ENCODE measurements around the gene LMBR1.
"Not testable (repeated sequence)": the region's sequence is repeated elsewhere in the genome, so short reads cannot be mapped to it uniquely, and the experiment has no call there.

LMBR1 gene

DNA sequence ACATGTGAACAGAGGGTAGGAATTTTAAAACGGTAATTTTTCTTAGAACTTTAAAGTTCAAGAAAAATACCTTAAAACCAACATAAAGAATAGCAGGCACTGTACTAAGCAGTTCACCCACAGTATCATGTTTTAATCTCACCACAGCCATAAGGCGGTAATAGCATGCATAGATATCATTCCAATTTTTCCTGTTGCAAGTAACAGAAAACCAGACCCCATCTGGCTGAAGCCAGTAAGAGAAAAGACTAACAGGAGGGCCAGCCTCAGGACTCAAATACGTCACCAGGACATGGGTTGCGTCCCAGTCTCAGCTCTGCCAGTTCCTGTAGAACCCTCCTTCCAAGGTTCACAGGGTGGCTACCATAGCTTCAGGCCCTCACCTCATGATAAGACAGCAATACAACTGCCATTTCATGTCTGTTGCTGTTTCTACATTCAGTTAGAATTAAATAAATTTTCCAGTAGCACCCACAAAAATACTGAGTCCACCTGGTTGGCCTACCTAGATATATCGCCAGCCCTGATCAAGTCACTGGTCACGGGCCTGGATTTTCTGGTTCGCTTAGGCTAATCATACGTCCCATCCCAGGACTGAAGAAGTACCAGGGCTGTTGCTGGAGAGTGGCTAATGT, 254.4 kb downstream of the LMBR1 start:
- no peak overlapping the region for H3K14ac ChIP-seq (ENCODE audit: low read length)
- H2AFZ ChIP-seq (ENCODE audit: low read length), result no peak overlapping the region
- peaks cover 5% of the 10 kb centered on the region for H3K79me1 ChIP-seq (ENCODE audit: low read depth, low read length)
- H3K4me2 ChIP-seq (ENCODE audit: insufficient read depth, low read length, poor library complexity, severe bottlenecking), result no peak overlapping the region
- H2BK15ac ChIP-seq (ENCODE audit: low read length), result no peak overlapping the region
- H3K23ac ChIP-seq (ENCODE audit: low read depth, low read length, poor library complexity), result no peak overlapping the region
- no peak overlapping the region for H3K27ac ChIP-seq (replicated peaks; ENCODE audit: low read length)
- H3K18ac ChIP-seq (ENCODE audit: low read length), result no peak overlapping the region
- no CpG with 5 or more reads among the region's 8 CpGs for WGBS, 2 donors (ENCODE audit: extremely low coverage in 2 of 2, insufficient read length in 2 of 2, insufficient replicate concordance in 1 of 2)
- no peak overlapping the region for H2BK12ac ChIP-seq (ENCODE audit: low read length)
- no peak overlapping the region for H2BK5ac ChIP-seq (ENCODE audit: low read length)
- H2AK5ac ChIP-seq (ENCODE audit: low read depth, low read length), result no peak overlapping the region
- no peak overlapping the region for H3K9ac ChIP-seq (ENCODE audit: low read depth, low read length, poor library complexity)
- no peak overlapping the region for H3K4ac ChIP-seq (ENCODE audit: low read length)
- no peak overlapping the region for H2BK120ac ChIP-seq (ENCODE audit: low read depth, low read length)
- H3K9me3 ChIP-seq (replicated peaks in 1 of 2; ENCODE audit: control insufficient read depth in 2 of 2, insufficient read depth in 1 of 2, low read depth in 1 of 2, low read length in 2 of 2), result peaks cover 7 to 10% of the 10 kb centered on the region in 2 donors
- no peak overlapping the region for H3K4me3 ChIP-seq (ENCODE audit: low read length in 2 of 2)
- H3K27me3 ChIP-seq (ENCODE audit: control insufficient read depth in 3 of 3, insufficient read depth in 3 of 3, low read depth in 1 of 3, low read length in 3 of 3), result peaks cover 0 to 4% (median 0%) of the 10 kb centered on the region in 3 experiments
- H4K91ac ChIP-seq (ENCODE audit: low read depth, low read length, poor library complexity), result no peak overlapping the region
- DNase-seq (ENCODE audit: low spot score), result no peak
- H3K4me1 ChIP-seq (ENCODE audit: control insufficient read depth in 2 of 2, insufficient read depth in 1 of 2, low read depth in 1 of 2, low read length in 2 of 2), result peaks cover 1 to 8% of the 10 kb centered on the region in 2 donors
- H4K8ac ChIP-seq (ENCODE audit: low read depth, low read length), result no peak overlapping the region
- peaks cover 0 to 2% of the 10 kb centered on the region in 2 donors for H3K36me3 ChIP-seq (replicated peaks in 1 of 2; ENCODE audit: control insufficient read depth in 2 of 2, insufficient read depth in 2 of 2, low read length in 2 of 2)

DNA sequence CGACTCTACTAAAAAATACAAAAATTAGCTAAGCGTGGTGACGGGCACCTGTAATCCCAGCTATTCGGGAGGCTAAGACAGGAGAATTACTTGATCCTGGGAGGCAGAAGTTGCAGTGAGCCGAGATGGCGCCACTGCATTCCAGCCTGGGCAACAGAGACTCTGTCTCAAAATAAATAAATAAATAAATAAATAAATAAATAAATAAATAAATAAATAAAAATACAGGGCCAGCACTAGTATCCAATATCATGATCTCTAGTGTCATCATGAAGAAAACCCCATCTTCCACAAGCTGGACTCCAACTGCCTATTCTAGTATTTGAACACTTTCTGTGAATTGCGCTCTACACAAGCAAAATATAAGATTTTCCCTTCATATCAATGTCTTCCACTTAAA, 255.9 kb downstream of the LMBR1 start:
- H2AFZ ChIP-seq (ENCODE audit: low read length); H3K4me1 ChIP-seq (ENCODE audit: control insufficient read depth in 2 of 2, insufficient read depth in 1 of 2, low read depth in 1 of 2, low read length in 2 of 2); H3K4me2 ChIP-seq (ENCODE audit: insufficient read depth, low read length, poor library complexity, severe bottlenecking); H3K4me3 ChIP-seq (ENCODE audit: low read length in 2 of 2); H3K18ac ChIP-seq (ENCODE audit: low read length); H3K27ac ChIP-seq (replicated peaks; ENCODE audit: low read length); H2AK5ac ChIP-seq (ENCODE audit: low read depth, low read length); H3K4ac ChIP-seq (ENCODE audit: low read length); H3K23ac ChIP-seq (ENCODE audit: low read depth, low read length, poor library complexity); H2BK12ac ChIP-seq (ENCODE audit: low read length); H3K27me3 ChIP-seq (ENCODE audit: control insufficient read depth in 3 of 3, insufficient read depth in 3 of 3, low read depth in 1 of 3, low read length in 3 of 3); H3K36me3 ChIP-seq (replicated peaks in 1 of 2; ENCODE audit: control insufficient read depth in 2 of 2, insufficient read depth in 2 of 2, low read length in 2 of 2); DNase-seq (ENCODE audit: low spot score); H3K9ac ChIP-seq (ENCODE audit: low read depth, low read length, poor library complexity); H2BK15ac ChIP-seq (ENCODE audit: low read length); H4K91ac ChIP-seq (ENCODE audit: low read depth, low read length, poor library complexity); H2BK120ac ChIP-seq (ENCODE audit: low read depth, low read length); H3K14ac ChIP-seq (ENCODE audit: low read length); H3K79me1 ChIP-seq (ENCODE audit: low read depth, low read length); H2BK5ac ChIP-seq (ENCODE audit: low read length); H4K8ac ChIP-seq (ENCODE audit: low read depth, low read length): not testable (repeated sequence)
- H3K9me3 ChIP-seq (replicated peaks in 1 of 2; ENCODE audit: control insufficient read depth in 2 of 2, insufficient read depth in 1 of 2, low read depth in 1 of 2, low read length in 2 of 2), result peaks cover 7 to 10% of the 10 kb centered on the region in 2 donors
- no CpG with 5 or more reads among the region's 7 CpGs for WGBS, 2 donors (ENCODE audit: extremely low coverage in 2 of 2, insufficient read length in 2 of 2, insufficient replicate concordance in 1 of 2)

GRCh38 chr7:156635529-156636385, 257.2 kb downstream of the LMBR1 start:
- Histone ChIP-seq H3K27ac (replicated peaks; ENCODE audit: low read length) (no peak overlapping the region), H3K14ac (ENCODE audit: low read length) (no peak overlapping the region), H3K27me3 (ENCODE audit: control insufficient read depth in 3 of 3, insufficient read depth in 3 of 3, low read depth in 1 of 3, low read length in 3 of 3) (no peaks in the 10 kb centered on the region), H2BK12ac (ENCODE audit: low read length) (no peak overlapping the region), H3K4ac (ENCODE audit: low read length) (no peak overlapping the region), H3K4me1 (ENCODE audit: control insufficient read depth in 2 of 2, insufficient read depth in 1 of 2, low read depth in 1 of 2, low read length in 2 of 2) (peaks cover 1 to 8% of the 10 kb centered on the region in 2 donors), H2BK5ac (ENCODE audit: low read length) (no peak overlapping the region), H3K9me3 (replicated peaks in 1 of 2; ENCODE audit: control insufficient read depth in 2 of 2, insufficient read depth in 1 of 2, low read depth in 1 of 2, low read length in 2 of 2) (peaks cover 7 to 10% of the 10 kb centered on the region in 2 donors), H4K8ac (ENCODE audit: low read depth, low read length) (no peak overlapping the region), H2BK120ac (ENCODE audit: low read depth, low read length) (no peak overlapping the region), H2AK5ac (ENCODE audit: low read depth, low read length) (no peak overlapping the region), H3K4me2 (ENCODE audit: insufficient read depth, low read length, poor library complexity, severe bottlenecking) (no peak overlapping the region), H3K4me3 (ENCODE audit: low read length in 2 of 2) (no peak overlapping the region), H3K36me3 (replicated peaks in 1 of 2; ENCODE audit: control insufficient read depth in 2 of 2, insufficient read depth in 2 of 2, low read length in 2 of 2) (peaks cover 0 to 2% of the 10 kb centered on the region in 2 donors), H3K9ac (ENCODE audit: low read depth, low read length, poor library complexity) (no peak overlapping the region), H4K91ac (ENCODE audit: low read depth, low read length, poor library complexity) (no peak overlapping the region), H3K18ac (ENCODE audit: low read length) (no peak overlapping the region), H2BK15ac (ENCODE audit: low read length) (no peak overlapping the region), H3K79me1 (ENCODE audit: low read depth, low read length) (peaks cover 5% of the 10 kb centered on the region), H3K23ac (ENCODE audit: low read depth, low read length, poor library complexity) (no peak overlapping the region), H2AFZ (ENCODE audit: low read length) (no peak overlapping the region)
- DNase-seq (ENCODE audit: low spot score), result no peak
- WGBS, 2 donors (ENCODE audit: extremely low coverage in 2 of 2, insufficient read length in 2 of 2, insufficient replicate concordance in 1 of 2), result no CpG with 5 or more reads among the region's 7 CpGs

DNA sequence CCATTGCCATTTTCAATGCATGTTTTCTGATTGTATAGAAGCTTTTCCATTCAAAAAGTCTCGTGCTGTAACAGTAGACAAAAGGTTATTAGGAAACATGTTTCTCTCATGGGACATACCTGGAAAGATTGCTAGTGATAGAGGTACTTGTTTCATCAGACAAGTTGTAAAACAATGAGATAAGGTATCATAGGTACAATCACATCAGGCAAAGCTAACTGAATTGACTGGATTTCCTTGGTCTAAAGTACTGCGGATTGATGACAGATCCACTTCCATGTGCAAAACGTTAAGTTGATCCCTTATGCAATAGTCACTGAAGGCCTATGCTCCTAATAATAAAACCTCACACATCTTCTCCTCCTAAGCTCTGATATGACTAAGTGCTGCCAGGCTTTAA, 258.9 kb downstream of the LMBR1 start:
- Histone ChIP-seq H2AK5ac (ENCODE audit: low read depth, low read length) (no peak overlapping the region), H2BK12ac (ENCODE audit: low read length) (no peak overlapping the region), H3K27me3 (ENCODE audit: control insufficient read depth in 3 of 3, insufficient read depth in 3 of 3, low read depth in 1 of 3, low read length in 3 of 3) (no peaks in the 10 kb centered on the region), H2AFZ (ENCODE audit: low read length) (no peak overlapping the region), H4K8ac (ENCODE audit: low read depth, low read length) (no peak overlapping the region), H3K79me1 (ENCODE audit: low read depth, low read length) (no peaks in the 10 kb centered on the region), H3K9ac (ENCODE audit: low read depth, low read length, poor library complexity) (no peak overlapping the region), H3K4ac (ENCODE audit: low read length) (no peak overlapping the region), H3K4me3 (ENCODE audit: low read length in 2 of 2) (no peak overlapping the region), H3K4me2 (ENCODE audit: insufficient read depth, low read length, poor library complexity, severe bottlenecking) (no peak overlapping the region), H3K9me3 (replicated peaks in 1 of 2; ENCODE audit: control insufficient read depth in 2 of 2, insufficient read depth in 1 of 2, low read depth in 1 of 2, low read length in 2 of 2) (peaks cover 5 to 7% of the 10 kb centered on the region in 2 donors), H3K27ac (replicated peaks; ENCODE audit: low read length) (no peak overlapping the region), H3K14ac (ENCODE audit: low read length) (no peak overlapping the region), H3K18ac (ENCODE audit: low read length) (no peak overlapping the region), H3K36me3 (replicated peaks in 1 of 2; ENCODE audit: control insufficient read depth in 2 of 2, insufficient read depth in 2 of 2, low read length in 2 of 2) (peaks cover 0 to 2% of the 10 kb centered on the region in 2 donors), H2BK120ac (ENCODE audit: low read depth, low read length) (no peak overlapping the region), H2BK15ac (ENCODE audit: low read length) (no peak overlapping the region), H3K4me1 (ENCODE audit: control insufficient read depth in 2 of 2, insufficient read depth in 1 of 2, low read depth in 1 of 2, low read length in 2 of 2) (no peaks in the 10 kb centered on the region), H3K23ac (ENCODE audit: low read depth, low read length, poor library complexity) (no peak overlapping the region), H2BK5ac (ENCODE audit: low read length) (no peak overlapping the region), H4K91ac (ENCODE audit: low read depth, low read length, poor library complexity) (no peak overlapping the region)
- no CpG with 5 or more reads among the region's 3 CpGs for WGBS, 2 donors (ENCODE audit: extremely low coverage in 2 of 2, insufficient read length in 2 of 2, insufficient replicate concordance in 1 of 2)
- no peak for DNase-seq (ENCODE audit: low spot score)

All from neuronal stem cell (in vitro differentiated cells).